C4-2B (cell line): ENCODE data around the gene CCSER2.
A peak's percentile ranks its signal among the peaks of the same experiment; 100 is the strongest.
"Not testable (repeated sequence)": the region's sequence is repeated elsewhere in the genome, so short reads cannot be mapped to it uniquely, and the experiment has no call there.

Experiments
- H3K27ac ChIP-seq: fragments of 450-650 bp; 2 replicates; pipeline ENCODE4 v1.5.1; 2017
- ZFX ChIP-seq: fragments of 450-650 bp; IDR thresholded peaks from 2 replicates; pipeline ENCODE4 v1.6.1; 2017
- TF ChIP-seq, protein P1 (sequence below): fragments of 450-650 bp; conservative IDR thresholded peaks from 2 replicates; pipeline ENCODE4 v1.5.1; 2017; ENCODE audit warnings: mild to moderate bottlenecking

Gene CCSER2

DNA sequence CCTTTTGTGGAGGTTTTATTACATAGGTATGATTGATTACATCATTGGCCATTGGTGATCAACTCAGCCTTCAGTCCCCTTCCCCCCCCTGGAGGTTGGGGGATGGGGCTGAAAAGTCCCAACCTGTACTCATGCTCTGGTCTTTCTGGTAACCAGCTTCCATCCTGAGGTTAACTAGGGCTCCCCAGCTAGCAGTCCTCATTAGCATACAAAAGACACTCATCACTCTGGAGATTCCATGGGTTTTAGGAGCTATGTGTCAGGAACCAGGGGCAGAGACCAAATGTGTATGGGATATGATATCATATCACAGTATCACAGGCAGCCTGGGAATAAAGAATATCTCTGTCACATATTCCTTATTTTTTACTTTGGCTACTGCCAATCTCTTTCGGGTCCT lies 13.6 kb downstream of the CCSER2 start:
- TF ChIP-seq ZFX: no peak
- TF ChIP-seq, protein P1, sequence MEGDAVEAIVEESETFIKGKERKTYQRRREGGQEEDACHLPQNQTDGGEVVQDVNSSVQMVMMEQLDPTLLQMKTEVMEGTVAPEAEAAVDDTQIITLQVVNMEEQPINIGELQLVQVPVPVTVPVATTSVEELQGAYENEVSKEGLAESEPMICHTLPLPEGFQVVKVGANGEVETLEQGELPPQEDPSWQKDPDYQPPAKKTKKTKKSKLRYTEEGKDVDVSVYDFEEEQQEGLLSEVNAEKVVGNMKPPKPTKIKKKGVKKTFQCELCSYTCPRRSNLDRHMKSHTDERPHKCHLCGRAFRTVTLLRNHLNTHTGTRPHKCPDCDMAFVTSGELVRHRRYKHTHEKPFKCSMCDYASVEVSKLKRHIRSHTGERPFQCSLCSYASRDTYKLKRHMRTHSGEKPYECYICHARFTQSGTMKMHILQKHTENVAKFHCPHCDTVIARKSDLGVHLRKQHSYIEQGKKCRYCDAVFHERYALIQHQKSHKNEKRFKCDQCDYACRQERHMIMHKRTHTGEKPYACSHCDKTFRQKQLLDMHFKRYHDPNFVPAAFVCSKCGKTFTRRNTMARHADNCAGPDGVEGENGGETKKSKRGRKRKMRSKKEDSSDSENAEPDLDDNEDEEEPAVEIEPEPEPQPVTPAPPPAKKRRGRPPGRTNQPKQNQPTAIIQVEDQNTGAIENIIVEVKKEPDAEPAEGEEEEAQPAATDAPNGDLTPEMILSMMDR: no peak

DNA sequence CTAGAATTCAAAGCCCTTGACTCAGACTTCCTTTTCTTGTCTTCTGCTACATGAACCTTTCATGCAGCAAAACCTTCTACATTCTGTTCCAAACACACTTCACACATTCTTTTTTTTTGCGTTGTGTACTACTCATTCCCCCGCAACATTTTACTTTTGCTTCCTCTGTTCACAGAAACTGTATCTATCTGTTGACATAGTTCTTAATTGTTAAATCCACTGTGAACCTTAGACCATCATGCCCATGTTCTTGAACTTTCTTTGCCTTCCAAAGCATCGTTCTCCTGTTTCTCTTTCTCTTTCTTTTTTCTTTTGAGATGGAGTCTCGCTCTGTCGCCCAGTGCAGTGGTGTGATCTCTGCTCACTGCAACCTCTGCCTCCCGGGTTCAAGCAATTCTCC lies 14.2 kb downstream of the CCSER2 start:
- no peak overlapping the region for H3K27ac ChIP-seq
- TF ChIP-seq ZFX: no peak
- TF ChIP-seq, protein P1: no peak

More for the DNA sequence above, 13.6 kb downstream of the CCSER2 start:
- no peak overlapping the region for H3K27ac ChIP-seq

DNA sequence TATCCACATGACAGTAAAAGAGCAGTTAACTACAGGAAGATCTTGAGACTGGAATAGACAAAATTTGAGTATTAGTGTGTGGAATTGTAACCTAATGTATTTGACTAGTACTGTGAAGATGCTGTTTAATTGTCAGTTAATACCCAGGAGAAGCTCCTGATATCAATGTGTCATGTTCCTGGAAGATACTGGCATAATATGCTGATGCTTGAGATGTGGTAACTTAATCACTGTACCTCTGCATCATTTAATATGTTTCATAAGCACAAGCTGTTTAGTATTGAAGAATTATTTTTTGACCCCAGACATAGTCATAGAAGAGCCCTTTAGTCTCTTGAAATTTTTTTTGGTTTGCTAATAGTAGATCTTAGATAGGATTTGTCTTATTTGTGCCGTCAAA lies 15.4 kb downstream of the CCSER2 start:
- no peak for TF ChIP-seq ZFX
- TF ChIP-seq, protein P1: no peak
- no peak overlapping the region for H3K27ac ChIP-seq

DNA sequence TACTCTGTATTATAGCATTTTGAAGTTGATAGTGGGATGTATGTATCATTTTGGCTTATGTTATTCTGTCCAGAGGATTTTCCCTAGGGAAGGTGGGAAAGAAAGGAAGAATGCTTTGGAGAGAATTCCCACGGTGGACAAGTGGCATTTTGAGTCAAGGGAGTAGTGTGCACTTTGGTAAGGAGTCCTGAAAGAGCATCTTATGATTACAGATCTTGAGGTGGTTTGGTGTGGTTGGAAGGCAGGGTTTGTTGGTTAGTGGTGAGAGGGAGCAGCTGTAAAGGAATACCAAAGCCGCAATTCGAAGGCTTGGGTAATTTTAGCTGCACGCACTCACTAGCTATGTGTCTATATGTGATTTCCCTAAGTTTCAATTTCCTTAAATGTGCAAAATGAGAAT lies 16.1 kb downstream of the CCSER2 start:
- no peak overlapping the region for H3K27ac ChIP-seq
- no peak for TF ChIP-seq ZFX
- TF ChIP-seq, protein P1: no peak

DNA sequence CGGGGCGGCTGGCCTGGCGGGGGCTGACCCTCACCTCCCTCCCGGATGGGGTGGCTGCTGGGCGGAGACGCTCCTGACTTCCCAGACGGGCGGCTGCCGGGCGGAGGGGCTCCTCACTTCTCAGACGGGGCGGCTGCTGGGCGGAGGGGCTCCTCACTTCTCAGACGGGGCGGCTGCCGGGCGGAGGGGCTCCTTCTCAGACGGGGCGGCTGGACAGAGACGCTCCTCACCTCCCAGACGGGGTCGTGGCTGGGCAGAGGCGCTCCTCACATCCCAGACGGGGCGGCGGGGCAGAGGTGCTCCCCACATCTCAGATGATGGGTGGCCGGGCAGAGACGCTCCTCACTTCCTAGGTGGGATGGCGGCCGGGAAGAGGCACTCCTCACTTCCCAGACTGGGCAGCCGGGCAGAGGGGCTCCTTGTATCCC lies 19.2 kb downstream of the CCSER2 start:
- H3K27ac ChIP-seq: not testable (repeated sequence)

DNA sequence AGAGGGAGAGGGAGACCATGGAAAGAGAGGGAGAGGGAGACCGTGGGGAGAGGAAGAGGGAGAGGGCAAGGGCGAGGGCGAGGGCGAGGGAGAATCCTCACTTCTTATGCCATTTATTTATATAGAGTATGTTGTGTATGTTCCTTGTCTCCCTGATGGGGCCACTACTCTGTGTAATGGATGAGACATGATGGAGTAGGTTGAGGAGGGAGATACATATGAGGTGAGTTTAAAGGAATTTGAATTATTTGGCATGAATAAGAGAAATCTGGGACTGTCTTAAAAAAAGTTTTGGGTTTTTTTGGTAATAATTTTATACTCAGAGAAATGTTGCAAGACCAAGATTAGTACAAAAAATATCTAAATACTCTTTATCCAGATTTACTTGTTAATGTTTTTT lies 20.1 kb downstream of the CCSER2 start:
- TF ChIP-seq, protein P1: no peak
- no peak for TF ChIP-seq ZFX
- H3K27ac ChIP-seq: no peak overlapping the region

DNA sequence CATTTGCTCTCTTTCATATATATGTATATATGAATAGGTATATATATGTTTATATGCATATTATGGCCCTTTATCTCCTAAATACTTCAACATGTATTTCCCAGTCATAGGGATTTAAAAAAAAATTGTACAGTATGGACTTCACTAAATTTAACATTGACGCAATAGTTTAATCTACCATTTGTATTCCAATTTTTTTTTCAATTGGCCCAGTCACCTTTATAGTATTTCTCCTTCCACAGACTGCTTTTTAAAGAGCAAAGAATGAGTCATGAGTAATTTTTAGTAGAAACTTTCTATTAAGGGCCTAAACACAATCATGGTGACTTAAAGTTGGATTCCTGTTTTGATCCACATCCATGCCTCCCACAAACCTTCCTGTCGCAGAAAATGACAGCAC lies 20.5 kb downstream of the CCSER2 start:
- H3K27ac ChIP-seq: no peak overlapping the region
- TF ChIP-seq, protein P1: no peak
- no peak for TF ChIP-seq ZFX

DNA sequence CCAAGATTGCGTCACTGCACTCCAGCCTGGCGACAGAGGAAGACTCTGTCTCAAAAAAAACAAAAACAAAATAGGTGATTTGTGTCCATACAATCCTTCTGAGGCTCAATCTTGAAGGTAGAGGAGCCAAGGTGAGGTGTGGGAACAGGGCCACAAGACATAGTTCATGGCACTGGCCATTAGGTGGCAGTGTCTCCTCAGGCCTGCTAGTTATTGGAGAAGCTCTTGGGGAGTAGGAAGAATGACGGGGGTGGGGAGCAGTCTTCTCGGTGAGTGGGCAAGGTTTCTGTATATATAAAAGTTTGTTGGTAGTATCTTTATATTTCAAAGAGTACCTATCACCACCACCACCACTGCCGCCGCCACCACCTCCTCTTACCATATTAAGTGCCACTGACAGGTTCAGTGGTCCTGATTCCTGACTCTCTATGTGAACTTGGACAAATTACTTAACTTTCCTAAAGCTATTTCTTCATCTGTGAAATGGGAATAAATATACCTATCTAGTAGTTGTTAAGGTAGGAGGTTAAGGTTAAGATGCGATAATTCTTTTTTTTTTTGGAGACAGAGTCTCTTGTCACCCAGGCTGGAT lies 24.0 kb downstream of the CCSER2 start:
- no peak overlapping the region for H3K27ac ChIP-seq
- TF ChIP-seq ZFX: no peak
- TF ChIP-seq, protein P1: peak; percentile 93
